Astrocyte of the hippocampus (primary cell): ENCODE data around the gene SEC31A.
"Not testable (repeated sequence)": the region's sequence is repeated elsewhere in the genome, so short reads cannot be mapped to it uniquely, and the experiment has no call there.

Experiments
- DNase-seq: peaks from one replicate; pipeline ENCODE4 v3.0.0; 2011; ENCODE audit warnings: low read depth, low spot score

The SEC31A gene

GRCh38 chr4:82892467-82892802 lies 1.5 kb upstream of the SEC31A start:
- DNase-seq: no peak

DNA sequence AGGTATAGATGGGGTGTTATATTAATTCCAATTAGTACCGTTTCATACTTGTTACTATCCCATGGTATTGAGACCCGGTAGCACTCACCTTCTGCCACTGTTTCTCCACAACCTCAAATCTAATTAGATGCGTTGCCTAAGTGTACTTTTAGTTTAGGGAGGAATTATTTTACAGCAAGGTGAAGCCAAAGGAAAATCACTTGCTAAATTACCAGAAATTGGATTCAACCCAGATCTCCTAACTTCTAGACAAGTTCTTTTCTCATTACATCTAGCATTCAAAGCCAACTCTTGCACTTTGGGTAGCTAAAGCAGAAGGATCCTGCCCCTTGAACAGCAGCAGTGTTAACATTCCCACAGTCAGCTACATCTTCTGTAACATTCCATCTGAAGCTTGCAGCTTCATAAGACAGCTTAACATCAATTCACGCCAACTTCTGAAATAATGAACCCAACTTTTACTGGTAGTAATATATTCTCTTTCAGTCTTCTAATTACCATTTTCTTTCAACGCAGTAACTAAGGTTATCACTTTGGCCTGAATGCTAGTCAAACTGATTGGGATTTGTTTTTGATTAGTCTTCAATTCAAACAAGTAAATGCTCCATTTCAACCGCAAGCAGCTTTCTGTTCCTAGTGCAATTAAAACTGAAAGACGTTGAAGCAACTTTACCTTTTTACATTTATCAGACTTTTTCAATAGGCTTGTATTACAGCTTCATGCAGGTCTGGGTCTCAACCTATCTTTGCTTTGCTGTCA lies 934 bp upstream of the SEC31A start:
- DNase-seq: peak; percentile 39

- DNase-seq: no peak
Measured at GRCh38 chr4:82890528-82890900, 439 bp downstream of the SEC31A start.

DNA sequence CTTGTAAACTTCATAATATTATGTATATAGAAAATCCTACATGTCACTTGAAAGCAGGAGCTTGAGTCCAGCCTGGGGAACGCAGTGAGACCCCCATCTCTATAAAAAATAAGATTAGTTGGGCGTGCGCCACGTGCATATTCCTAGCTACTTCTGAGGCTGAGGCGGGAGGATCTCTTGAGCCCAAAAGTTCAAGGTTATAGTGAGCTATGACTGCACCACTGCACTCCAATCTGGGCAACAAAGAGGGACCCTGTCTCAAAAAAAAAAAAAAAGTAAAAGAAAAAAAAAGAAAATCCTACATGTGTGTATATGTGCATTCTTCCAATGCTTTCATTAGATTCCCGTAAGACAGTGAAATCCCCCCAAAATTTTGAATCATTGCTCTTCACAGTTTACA lies 1.7 kb downstream of the SEC31A start:
- DNase-seq: no peak

DNA sequence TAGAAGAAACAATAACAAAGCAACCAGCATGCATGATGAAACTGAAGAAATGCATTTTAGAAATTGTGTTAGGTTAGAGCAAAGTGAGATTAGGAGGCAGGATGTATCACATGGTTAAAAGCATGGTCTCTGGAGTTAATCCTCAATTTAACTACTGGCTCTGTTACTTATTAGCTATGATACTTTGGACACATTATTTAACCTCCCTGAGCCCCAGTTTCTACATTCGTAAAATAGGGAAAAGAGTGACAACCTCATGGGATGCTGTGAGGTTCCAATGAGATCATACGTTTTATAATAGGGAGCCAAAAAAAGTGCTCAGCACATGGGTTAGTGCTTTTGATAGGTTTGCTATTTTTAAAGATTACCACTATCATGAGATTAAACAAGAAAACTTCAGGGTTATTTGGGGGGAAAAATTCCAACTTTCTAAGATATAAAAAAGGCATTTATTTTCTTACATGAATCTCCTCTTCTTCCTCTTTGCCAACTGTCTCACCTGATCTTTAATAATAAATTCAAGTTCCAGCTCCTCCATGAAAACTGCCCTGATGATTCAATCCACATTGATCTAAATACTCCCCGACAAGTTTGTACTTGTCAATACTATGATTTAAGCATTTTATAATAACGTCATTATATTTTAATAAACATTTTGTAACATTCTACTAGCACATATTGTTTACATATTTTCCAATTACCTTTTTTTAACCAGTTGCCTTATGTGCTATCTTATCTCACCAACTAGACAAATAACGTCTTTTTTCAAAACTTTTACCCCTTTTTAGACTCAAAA lies 4.6 kb downstream of the SEC31A start:
- DNase-seq: no peak

GRCh38 chr4:82885410-82885809 lies 5.5 kb downstream of the SEC31A start:
- DNase-seq: no peak

DNA sequence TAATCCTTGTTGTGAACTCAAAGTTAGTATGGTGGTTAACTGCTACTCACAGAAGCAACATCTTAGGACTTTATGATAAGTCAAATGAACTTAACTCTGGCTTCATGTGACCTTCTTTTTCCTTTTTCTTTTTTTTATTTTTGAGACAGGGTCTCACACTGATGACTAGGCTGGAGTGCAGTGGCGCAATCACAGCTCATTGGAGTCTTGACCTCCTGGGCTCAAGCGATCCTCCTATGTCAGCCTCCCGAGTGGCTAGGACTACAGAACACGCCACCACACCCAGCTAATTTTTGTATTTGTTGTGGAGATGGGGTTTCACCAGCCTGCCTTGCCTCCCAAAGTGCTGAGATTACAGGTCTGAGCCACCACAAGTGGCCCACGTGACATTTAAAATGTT lies 22.4 kb downstream of the SEC31A start:
- no peak for DNase-seq

DNA sequence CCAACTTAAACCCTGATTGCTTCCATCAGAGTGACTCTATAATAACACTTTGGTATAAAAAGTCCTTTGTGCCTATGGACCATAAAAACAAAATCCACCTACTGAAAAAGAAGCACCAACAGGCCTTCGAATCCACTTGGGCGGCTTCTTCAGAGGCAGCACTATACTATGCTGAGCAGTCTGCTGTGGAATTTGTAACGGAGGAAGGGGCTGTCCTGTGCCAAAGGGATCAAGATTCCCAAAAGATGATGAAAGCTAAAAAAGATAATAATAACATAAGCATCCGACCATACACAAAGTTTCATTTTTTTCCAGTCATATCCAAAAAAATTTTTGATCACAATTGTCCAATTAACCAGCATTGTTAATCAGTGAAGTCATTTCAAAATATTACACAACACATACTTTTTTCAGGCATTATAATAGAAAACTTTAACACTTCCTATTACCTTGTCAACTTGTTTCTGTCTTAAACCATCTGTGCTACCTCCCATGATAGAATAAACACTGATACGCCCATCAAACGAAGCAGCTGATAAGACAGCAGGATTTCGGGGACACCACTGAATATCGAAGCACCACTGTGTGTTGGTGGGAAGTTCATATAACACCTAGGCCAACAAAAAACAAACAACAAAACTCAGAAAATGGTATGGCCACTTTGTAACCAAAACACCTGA lies 24.1 kb downstream of the SEC31A start:
- DNase-seq: no peak

GRCh38 chr4:82866033-82866432 lies 24.9 kb downstream of the SEC31A start:
- not testable (repeated sequence) for DNase-seq

GRCh38 chr4:82865592-82865991 lies 25.4 kb downstream of the SEC31A start:
- DNase-seq: peak; percentile 64

DNA sequence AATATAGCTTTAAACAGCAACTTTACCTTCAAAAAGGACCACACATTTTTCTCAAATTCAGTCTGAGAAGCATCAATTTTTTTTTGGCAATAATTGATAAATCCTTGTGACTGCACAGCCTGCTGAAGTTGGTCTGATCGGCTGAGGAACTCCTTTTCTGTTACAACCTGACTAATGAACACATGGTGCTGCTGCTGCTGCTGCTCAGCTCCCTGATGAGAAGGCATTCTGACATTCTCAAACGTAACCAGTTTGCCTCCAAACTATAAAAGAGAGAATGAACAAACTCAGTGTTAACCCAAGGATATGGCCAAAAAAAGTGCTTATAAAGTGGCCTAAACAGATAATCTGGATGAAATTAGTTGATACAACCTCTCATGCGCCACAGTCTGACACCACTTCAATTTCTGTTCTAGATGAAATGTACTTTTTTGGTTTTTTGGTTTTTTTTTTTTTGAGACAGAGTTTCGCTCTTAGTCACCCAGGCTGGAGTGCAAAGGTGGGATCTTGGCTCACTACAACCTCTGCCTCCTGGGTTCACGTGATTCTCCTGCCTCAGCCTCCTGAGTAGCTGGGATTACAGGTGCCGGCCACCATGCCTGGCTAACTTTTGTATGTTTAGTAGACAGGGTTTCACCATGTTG lies 26.5 kb downstream of the SEC31A start:
- no peak for DNase-seq

DNA sequence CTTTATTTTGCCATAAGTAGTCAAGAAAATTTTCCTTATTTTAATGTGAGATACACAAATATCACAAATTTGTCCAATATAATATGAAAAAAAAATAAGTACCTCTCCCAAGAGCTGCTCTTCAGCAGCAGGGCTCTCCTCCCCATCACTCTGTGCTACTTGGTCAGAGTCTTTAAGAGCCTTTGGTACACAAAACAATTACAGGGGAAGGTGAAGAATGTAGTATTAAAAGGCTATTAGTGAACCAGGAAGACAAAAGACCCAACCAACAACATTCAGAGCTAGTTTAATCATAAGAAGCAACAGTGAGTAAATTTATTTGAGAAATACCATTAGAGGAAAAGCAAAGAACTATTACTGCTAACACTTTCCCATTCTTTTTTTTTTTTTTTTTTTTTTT lies 29.4 kb downstream of the SEC31A start:
- DNase-seq: no peak

DNA sequence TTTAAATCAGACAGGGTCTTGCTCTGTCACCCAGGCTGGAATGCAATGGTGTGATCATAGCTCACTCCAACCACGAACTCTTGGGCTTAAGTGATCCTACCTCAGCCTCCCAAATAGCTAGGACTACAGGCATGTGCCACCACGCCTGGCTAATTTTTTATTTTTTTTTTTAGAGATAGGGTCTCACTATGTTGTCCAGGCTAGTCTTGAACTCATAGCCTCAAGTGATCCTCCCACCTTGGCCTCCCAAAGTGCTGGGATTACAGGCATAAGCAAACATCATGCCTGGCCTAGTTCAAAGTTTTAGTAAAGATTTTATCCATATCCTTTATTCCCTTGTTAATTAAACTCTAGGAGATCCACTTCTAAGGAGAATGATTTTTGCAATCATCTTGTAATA lies 30.5 kb downstream of the SEC31A start:
- not testable (repeated sequence) for DNase-seq

- DNase-seq: no peak
Measured at GRCh38 chr4:82852751-82853285, 38.1 kb downstream of the SEC31A start.

DNA sequence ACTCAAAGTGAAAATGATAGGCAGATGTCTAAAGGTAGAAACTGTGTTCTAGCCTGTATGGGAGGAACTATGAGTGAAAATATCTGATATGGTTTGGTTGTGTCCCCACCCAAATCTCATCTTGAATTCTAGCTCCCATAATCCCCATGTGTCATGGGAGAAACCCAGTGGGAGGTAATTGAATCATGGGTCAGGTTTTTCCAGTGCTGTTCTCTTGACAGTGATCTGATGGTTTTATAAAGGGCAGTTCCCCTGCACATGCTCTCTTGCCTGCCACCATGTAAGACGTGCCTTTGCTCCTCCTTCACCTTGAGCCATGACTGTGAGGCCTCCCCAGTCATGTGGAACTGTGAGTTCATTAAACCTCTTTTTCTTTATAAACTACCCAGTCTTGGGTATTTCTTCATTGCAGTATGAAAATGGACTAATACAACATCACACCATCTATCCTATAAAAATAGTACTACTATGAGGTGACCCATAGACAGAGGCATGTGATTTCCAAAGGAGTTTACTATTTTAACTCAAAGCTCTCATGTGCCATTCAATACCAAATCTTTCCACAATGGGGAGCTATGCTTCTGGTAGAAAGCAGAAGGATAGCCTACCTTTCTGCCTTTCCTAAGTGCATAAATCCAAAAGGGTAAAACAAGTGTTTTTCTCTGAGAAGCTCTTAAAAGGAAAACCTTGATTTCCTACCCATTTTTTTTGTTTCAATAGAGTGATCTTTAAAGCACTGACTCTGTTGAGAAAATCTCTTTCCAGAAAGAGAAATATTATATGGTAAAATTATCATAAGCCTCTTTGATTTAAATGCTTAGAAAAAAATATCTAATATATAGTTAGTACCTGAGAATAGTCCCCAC lies 38.8 kb downstream of the SEC31A start:
- peak; percentile 27 for DNase-seq

- DNase-seq: no peak
Measured at GRCh38 chr4:82851318-82851717, 39.6 kb downstream of the SEC31A start.

GRCh38 chr4:82850684-82851083 lies 40.3 kb downstream of the SEC31A start:
- no peak for DNase-seq

GRCh38 chr4:82848706-82849105 lies 42.2 kb downstream of the SEC31A start:
- no peak for DNase-seq

DNA sequence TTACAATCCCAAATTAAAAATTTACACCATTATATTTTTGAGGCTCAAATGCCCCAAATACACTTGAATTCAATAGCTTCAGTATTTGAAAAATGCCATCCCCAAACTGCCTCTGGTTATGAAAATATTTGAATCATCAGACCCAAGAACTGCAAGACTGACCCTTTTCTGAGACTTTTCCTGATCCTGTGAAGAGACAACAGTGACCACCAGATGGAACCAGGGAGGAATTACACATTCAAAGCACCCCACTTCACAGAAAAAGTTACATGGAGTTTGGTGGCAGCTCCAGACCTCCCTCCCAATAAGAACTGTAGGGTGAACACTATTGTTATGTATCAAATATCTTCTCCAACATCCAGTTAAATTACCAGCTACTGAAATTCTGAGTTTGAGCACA lies 48.4 kb downstream of the SEC31A start:
- peak; percentile 30 for DNase-seq

GRCh38 chr4:82839624-82840023 lies 51.3 kb downstream of the SEC31A start:
- peak; percentile 20 for DNase-seq
